Peyer's patch (tissue), 4 donors: ENCODE results near the gene SERPINB5. TPM values are rescaled to one million over a fixed set of nuclear protein-coding genes. Genes with fewer than 3 reads are reported as not detected.
A peak's percentile ranks its signal among the peaks of the same experiment; 100 is the strongest.

Experiments
- DNase-seq, 3 donors: peaks; one replicate each; pipeline ENCODE4 v3.0.0-alpha.2; 2017 to 2019
- H3K27ac ChIP-seq, 4 donors: fragments of 200-600 bp; sonication (generic); one replicate each; pipeline ENCODE4 v1.5.1; 2016 to 2019
- H3K27me3 ChIP-seq, 2 donors: fragments of 200-600 bp; sonication (generic); one replicate each; pipeline ENCODE4 v1.5.1; 2019
- H3K36me3 ChIP-seq, 3 donors: fragments of 200-600 bp; sonication (generic); one replicate each; pipeline ENCODE4 v1.5.1; 2016 to 2019
- H3K4me1 ChIP-seq, 4 donors: fragments of 200-600 bp; sonication (generic); one replicate each; pipeline ENCODE4 v1.5.1; 2016 to 2019
- H3K4me3 ChIP-seq, 4 donors: fragments of 200-600 bp; sonication (generic); 1 replicate in 3 of 4; 2 replicates in 1 of 4; pipeline ENCODE4 v1.5.1; 2016 to 2019; ENCODE audit warnings: mild to moderate bottlenecking in 1 of 4
- H3K9me3 ChIP-seq, 4 donors: fragments of 200-600 bp; sonication (generic); one replicate each; pipeline ENCODE4 v1.5.1; 2016 to 2019; ENCODE audit warnings: mild to moderate bottlenecking in 1 of 4
- POLR2A ChIP-seq, 2 donors: fragments of 450-650 bp; IDR thresholded peaks; one replicate each; pipeline ENCODE4 v1.5.1; 2017; ENCODE audit warnings: antibody characterized with exemption in 2 of 2, mild to moderate bottlenecking in 2 of 2, moderate library complexity in 2 of 2
- total RNA-seq, 4 donors: library from RNA; depleted of rRNA; stranded (reverse); fragments of >200 nt; gene quantifications; one replicate each; pipeline ENCODE4 v1.1.0, GENCODE V29; 2016
- TF ChIP-seq, protein P1 (sequence below), 6 experiments: fragments of 450-650 bp in 4 of 6; fragments of 200-600 bp in 2 of 6; sonication (generic) in 1 of 6; IDR thresholded peaks; one replicate each; pipeline ENCODE4 v1.5.1; 2017 to 2019; ENCODE audit warnings: antibody characterized with exemption in 6 of 6, mild to moderate bottlenecking in 3 of 6, moderate library complexity in 1 of 6

Gene SERPINB5
- total RNA-seq, 4 donors from 2014 or later, result 5.2 to 26.1 (median 14.7) TPM

DNA sequence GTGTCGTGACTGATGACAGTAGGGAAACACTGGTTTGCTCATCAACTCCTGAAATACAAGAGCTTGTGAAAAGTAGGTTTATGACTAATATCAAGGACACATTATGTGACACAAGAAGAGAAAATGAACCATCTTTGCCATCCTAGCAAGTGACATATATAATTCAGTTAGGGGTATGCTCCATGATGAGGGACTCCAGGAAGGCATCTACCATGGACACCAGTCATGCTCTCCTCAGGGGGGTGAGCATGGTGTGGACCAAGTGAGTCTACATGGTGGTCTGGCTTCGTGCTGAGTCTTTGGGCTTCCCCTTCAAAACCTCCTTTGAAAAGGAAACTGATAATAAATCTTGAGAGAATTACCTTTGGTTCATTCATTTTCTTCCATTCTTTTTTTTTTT lies 11.7 kb upstream of the SERPINB5 start:
- Histone ChIP-seq H3K4me1 (no peaks in the 10 kb centered on the region), H3K27ac (no peak overlapping the region), H3K36me3 (no peaks in the 10 kb centered on the region), H3K9me3 (no peaks in the 10 kb centered on the region), H3K4me3 (no peak overlapping the region), H3K27me3 (no peaks in the 10 kb centered on the region)
- DNase-seq, result no peak
- TF ChIP-seq POLR2A (IDR thresholded peaks at IDR 0.05), result no peak
- TF ChIP-seq, protein P1, sequence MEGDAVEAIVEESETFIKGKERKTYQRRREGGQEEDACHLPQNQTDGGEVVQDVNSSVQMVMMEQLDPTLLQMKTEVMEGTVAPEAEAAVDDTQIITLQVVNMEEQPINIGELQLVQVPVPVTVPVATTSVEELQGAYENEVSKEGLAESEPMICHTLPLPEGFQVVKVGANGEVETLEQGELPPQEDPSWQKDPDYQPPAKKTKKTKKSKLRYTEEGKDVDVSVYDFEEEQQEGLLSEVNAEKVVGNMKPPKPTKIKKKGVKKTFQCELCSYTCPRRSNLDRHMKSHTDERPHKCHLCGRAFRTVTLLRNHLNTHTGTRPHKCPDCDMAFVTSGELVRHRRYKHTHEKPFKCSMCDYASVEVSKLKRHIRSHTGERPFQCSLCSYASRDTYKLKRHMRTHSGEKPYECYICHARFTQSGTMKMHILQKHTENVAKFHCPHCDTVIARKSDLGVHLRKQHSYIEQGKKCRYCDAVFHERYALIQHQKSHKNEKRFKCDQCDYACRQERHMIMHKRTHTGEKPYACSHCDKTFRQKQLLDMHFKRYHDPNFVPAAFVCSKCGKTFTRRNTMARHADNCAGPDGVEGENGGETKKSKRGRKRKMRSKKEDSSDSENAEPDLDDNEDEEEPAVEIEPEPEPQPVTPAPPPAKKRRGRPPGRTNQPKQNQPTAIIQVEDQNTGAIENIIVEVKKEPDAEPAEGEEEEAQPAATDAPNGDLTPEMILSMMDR (IDR thresholded peaks at IDR 0.05), result no peak

DNA sequence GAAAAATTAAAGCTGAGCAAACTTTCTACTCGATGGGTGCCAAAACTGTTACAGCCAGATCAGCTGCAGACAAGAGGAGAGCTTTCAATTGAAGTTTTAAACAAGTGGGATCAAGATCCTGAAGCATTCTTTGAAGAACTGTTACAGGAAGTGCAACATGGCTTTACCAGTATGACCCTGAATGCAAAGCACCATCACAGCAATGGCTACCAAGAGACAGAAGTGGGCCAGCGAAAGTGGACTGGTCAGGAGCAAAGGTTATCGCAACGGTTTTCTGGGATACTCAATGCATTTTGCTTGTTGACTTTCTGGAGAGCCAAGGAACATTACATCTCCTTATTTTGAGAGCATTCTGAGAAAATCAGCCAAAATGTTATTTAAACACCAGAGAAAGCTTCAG lies 9.1 kb upstream of the SERPINB5 start:
- Histone ChIP-seq H3K27ac (no peak overlapping the region), H3K27me3 (no peaks in the 10 kb centered on the region), H3K4me1 (no peaks in the 10 kb centered on the region), H3K36me3 (no peaks in the 10 kb centered on the region), H3K9me3 (no peaks in the 10 kb centered on the region), H3K4me3 (no peak overlapping the region)
- no peak for DNase-seq
- TF ChIP-seq, protein P1 (IDR thresholded peaks at IDR 0.05), result no peak
- no peak for TF ChIP-seq POLR2A (IDR thresholded peaks at IDR 0.05)

- TF ChIP-seq, protein P1 (IDR thresholded peaks at IDR 0.05), result no peak
- DNase-seq, result no peak
These were observed 8.2 kb upstream of the SERPINB5 start for GRCh38 chr18:63468575-63468974.

DNA sequence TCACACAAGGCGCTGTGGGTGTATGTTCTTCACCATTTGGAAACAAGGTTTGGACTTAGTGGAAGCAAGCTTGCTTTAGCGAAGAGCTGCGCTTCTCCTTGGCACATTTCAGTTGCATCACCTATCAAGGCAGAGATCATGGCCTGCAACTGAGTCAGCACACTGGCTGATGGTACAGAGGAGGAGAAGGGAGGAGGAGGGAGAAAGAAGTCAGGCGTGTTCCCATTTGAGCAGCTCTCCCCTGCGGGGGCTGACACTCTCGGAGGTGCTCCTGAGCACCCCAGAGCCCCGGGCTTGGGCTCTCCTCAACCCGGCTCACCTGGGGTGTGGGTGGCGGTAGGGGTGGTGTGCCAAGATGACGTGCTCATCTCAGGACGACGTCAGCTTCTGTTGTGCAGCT lies 6.0 kb upstream of the SERPINB5 start:
- H3K27ac ChIP-seq, result no peak overlapping the region
- H3K4me1 ChIP-seq, result no peaks in the 10 kb centered on the region
- no peaks in the 10 kb centered on the region for H3K27me3 ChIP-seq
- DNase-seq, result no peak
- no peaks in the 10 kb centered on the region for H3K36me3 ChIP-seq
- no peak overlapping the region for H3K4me3 ChIP-seq
- H3K9me3 ChIP-seq, result no peaks in the 10 kb centered on the region
- no peak for TF ChIP-seq POLR2A (IDR thresholded peaks at IDR 0.05)
- TF ChIP-seq, protein P1 (IDR thresholded peaks at IDR 0.05), result no peak

More at GRCh38 chr18:63468575-63468974, 8.2 kb upstream of the SERPINB5 start:
- H3K27me3 ChIP-seq, result no peaks in the 10 kb centered on the region
- no peaks in the 10 kb centered on the region for H3K9me3 ChIP-seq
- H3K27ac ChIP-seq, result no peak overlapping the region
- no peak overlapping the region for H3K4me3 ChIP-seq
- H3K4me1 ChIP-seq, result no peaks in the 10 kb centered on the region
- H3K36me3 ChIP-seq, result no peaks in the 10 kb centered on the region

- H3K4me1 ChIP-seq, result no peaks in the 10 kb centered on the region
- H3K27me3 ChIP-seq, result no peaks in the 10 kb centered on the region
- no peaks in the 10 kb centered on the region for H3K36me3 ChIP-seq
- no peak overlapping the region for H3K4me3 ChIP-seq
- DNase-seq, result peak in 1 of 3 donors; percentile 64
- no peaks in the 10 kb centered on the region for H3K9me3 ChIP-seq
- H3K27ac ChIP-seq, result peak overlapping the region in 3 of 4 donors; percentile 2 to 68 (median 30)
- TF ChIP-seq, protein P1 (IDR thresholded peaks at IDR 0.05), result no peak
- no peak for TF ChIP-seq POLR2A (IDR thresholded peaks at IDR 0.05)
These were observed 4.4 kb upstream of the SERPINB5 start for GRCh38 chr18:63472380-63472779.

- TF ChIP-seq, protein P1 (IDR thresholded peaks at IDR 0.05), result no peak
- no peak for TF ChIP-seq POLR2A (IDR thresholded peaks at IDR 0.05)
- Histone ChIP-seq H3K4me3 (peak overlapping the region in 3 of 4 donors; percentile 14 to 49 (median 22)), H3K4me1 (no peaks in the 10 kb centered on the region), H3K9me3 (no peaks in the 10 kb centered on the region), H3K36me3 (no peaks in the 10 kb centered on the region), H3K27ac (peak overlapping the region in 2 of 4 donors; percentile 30 to 46), H3K27me3 (no peaks in the 10 kb centered on the region)
- DNase-seq, result no peak
These were observed 442 bp downstream of the SERPINB5 start for GRCh38 chr18:63477200-63477599.
